Mucosa of rectum (tissue), 2 donors: ENCODE results near the gene CSRNP2.
A peak's percentile ranks its signal among the peaks of the same experiment; 100 is the strongest.

Experiments used
- H3K27ac ChIP-seq, 2 donors: one replicate each; pipeline ENCODE4 v1.7.0; 2013; ENCODE audit warnings: inconsistent platforms in 2 of 2, low read depth in 2 of 2, low read length in 2 of 2
- H3K27me3 ChIP-seq, 2 donors: one replicate each; pipeline ENCODE4 v1.7.0; 2013; ENCODE audit warnings: low read length in 2 of 2; ENCODE audit not compliant: control insufficient read depth in 2 of 2, insufficient read depth in 2 of 2
- H3K36me3 ChIP-seq, 2 donors: one replicate each; pipeline ENCODE4 v1.7.0; 2013; ENCODE audit warnings: low read length in 2 of 2; ENCODE audit not compliant: control insufficient read depth in 2 of 2, insufficient read depth in 2 of 2
- H3K4me1 ChIP-seq, 2 donors: one replicate each; pipeline ENCODE4 v1.7.0; 2013; ENCODE audit warnings: low read length in 2 of 2, mild to moderate bottlenecking in 1 of 2; ENCODE audit not compliant: control insufficient read depth in 2 of 2, insufficient read depth in 2 of 2
- H3K4me3 ChIP-seq, 2 donors: one replicate each; pipeline ENCODE4 v1.7.0; 2013; ENCODE audit warnings: low read length in 2 of 2
- H3K9ac ChIP-seq, 2 donors: one replicate each; pipeline ENCODE4 v1.7.0; 2013; ENCODE audit warnings: low read length in 2 of 2, low read depth in 1 of 2, mild to moderate bottlenecking in 1 of 2
- H3K9me3 ChIP-seq, 2 donors: one replicate each; pipeline ENCODE4 v1.7.0; 2013; ENCODE audit warnings: low read length in 2 of 2; ENCODE audit not compliant: control insufficient read depth in 2 of 2
- donor health status: healthy.
- donor health status: Normal muscosa, but diverticular disease.

CSRNP2 gene

DNA sequence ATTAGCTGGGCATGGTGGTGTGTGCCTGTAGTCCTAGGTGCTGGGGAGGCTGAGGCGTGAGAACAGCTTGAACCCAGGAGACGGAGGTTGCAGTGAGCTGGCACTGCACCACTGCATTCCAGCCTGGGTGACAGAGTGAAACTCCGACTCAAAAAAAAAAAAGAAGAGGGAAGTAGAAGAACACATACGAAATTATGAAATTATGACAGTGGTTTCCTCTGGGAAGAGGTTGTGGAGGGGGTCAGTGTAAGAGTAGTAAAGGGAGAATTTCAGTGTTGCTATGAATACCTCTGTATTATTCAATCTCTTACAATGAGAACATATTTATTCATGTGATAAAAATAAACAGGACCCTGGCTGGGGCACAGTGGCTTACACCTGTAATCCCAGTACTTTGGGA is 24.7 kb upstream of the CSRNP2 start:
- Histone ChIP-seq H3K36me3 (peaks cover 31 to 47% of the 10 kb centered on the region in 2 donors), H3K27me3 (no peaks in the 10 kb centered on the region), H3K9ac (no peak overlapping the region), H3K9me3 (no peaks in the 10 kb centered on the region), H3K4me1 (no peaks in the 10 kb centered on the region), H3K4me3 (no peak overlapping the region), H3K27ac (no peak overlapping the region)

DNA sequence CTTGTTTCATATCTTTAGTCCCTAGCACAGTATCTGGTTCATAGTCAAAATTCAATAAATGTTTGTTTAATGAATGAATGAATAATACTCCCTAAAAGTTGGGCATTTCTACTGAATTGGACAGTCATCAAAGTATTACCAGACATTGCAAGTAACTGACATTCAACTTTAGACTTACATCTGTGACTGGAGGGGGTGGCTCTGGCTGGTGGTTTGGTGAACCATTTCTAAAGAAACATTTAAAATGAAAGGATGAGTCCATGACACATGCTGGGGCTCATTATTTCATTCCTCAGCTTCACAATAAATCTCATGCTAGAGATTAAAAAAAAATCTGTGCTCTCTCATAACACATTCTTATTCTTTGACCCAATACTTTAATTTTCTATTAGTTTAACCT is 20.6 kb upstream of the CSRNP2 start:
- H3K9ac ChIP-seq: no peak overlapping the region
- no peaks in the 10 kb centered on the region for H3K9me3 ChIP-seq
- no peak overlapping the region for H3K27ac ChIP-seq
- H3K4me1 ChIP-seq: no peaks in the 10 kb centered on the region
- no peaks in the 10 kb centered on the region for H3K27me3 ChIP-seq
- peaks cover 53 to 55% of the 10 kb centered on the region in 2 donors for H3K36me3 ChIP-seq
- no peak overlapping the region for H3K4me3 ChIP-seq

DNA sequence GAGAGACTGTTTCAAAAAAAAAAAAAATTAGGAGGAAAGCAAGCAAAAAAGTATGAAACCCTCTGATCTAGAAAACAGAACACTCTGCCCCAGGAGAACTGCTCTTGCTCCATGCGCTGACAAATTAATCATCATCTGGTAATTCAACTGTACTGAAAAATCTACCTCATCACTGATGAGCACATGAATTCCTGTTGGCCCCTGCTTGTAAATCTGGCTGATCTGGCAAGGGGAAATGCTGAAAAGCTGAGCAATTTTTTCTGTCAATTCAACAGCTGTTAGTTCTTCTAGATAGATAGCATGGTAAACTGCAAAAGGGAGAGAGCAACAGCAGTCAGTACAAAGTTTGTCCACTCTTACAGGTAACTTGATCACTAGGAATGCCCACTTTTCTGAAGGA is 15.2 kb upstream of the CSRNP2 start:
- Histone ChIP-seq H3K27me3 (no peaks in the 10 kb centered on the region), H3K9ac (no peak overlapping the region), H3K9me3 (no peaks in the 10 kb centered on the region), H3K4me1 (no peaks in the 10 kb centered on the region), H3K27ac (no peak overlapping the region), H3K36me3 (peaks cover 60 to 66% of the 10 kb centered on the region in 2 donors), H3K4me3 (no peak overlapping the region)

DNA sequence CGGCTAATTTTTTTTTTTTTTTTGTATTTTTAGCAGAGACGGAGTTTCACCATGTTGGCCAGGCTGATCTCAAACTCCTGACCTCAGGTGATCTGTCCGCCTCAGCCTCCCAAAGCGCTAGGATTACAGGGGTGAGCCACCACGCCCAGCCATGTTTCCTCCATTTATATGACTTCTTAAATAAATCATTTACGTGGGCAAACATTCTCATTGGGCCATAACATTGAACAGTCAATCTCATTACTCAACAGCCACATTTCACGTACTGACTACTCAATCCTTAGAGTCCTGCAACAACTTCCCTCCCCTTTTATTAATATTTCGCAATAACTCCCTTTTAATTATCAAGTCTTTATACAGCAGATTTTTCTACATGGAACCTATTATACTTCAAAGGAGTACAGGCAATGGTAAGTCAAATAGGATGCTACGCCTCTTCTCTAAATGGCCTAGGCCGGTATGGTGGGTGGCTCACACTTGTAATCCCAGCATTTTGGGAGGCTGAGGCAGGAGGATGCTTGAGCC is 7.4 kb upstream of the CSRNP2 start:
- Histone ChIP-seq H3K36me3 (peaks cover 12 to 21% of the 10 kb centered on the region in 2 donors), H3K4me1 (peaks cover 0 to 4% of the 10 kb centered on the region in 2 donors), H3K9ac (no peak overlapping the region), H3K27ac (no peak overlapping the region), H3K4me3 (no peak overlapping the region), H3K27me3 (no peaks in the 10 kb centered on the region), H3K9me3 (no peaks in the 10 kb centered on the region)

GRCh38 chr12:51087818-51088217 is 4.4 kb upstream of the CSRNP2 start:
- Histone ChIP-seq H3K4me1 (peaks cover 0 to 6% of the 10 kb centered on the region in 2 donors), H3K9me3 (no peaks in the 10 kb centered on the region), H3K9ac (no peak overlapping the region), H3K36me3 (no peaks in the 10 kb centered on the region), H3K4me3 (no peak overlapping the region), H3K27ac (no peak overlapping the region), H3K27me3 (no peaks in the 10 kb centered on the region)

DNA sequence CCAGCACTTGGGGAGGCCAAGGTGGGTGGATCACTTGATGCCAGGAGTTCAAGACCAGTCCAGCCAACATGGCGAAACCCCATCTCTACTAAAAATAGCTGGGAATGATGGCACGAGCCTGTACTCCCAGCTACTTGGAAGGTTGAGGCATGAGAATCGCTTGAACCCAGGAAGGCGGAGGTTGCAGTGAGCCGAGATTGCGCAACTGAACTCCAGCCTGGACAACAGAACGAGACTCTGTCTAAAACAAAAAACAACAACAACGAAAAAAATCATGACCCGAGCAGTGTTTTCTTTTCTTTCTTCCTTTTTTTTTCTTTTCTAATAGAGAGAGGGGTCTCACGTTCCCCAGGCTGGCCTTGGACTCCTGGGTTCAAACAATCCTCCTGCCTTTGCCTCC is 3.5 kb upstream of the CSRNP2 start:
- H3K27me3 ChIP-seq: no peaks in the 10 kb centered on the region
- H3K36me3 ChIP-seq: no peaks in the 10 kb centered on the region
- H3K4me1 ChIP-seq: peaks cover 4 to 13% of the 10 kb centered on the region in 2 donors
- no peak overlapping the region for H3K27ac ChIP-seq
- no peak overlapping the region for H3K9ac ChIP-seq
- no peaks in the 10 kb centered on the region for H3K9me3 ChIP-seq
- no peak overlapping the region for H3K4me3 ChIP-seq

DNA sequence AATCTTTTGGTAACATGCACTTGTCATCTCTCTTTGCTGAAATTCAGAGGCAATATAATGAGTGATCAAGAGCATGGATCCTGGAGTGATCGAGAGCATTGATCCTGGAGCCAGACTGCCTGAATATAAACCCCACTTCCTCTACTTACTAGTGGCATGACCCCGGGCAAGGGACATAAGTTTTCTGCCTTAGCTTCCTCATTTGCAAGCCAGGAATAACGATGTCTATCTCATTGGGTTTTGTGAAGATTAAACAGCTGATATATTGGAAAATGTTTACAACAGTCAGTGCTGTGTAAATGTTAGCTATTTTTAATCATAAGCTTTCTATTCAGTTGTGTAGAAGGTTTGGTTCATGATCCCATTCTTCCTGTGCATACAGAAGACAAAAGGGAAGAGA is 2.4 kb upstream of the CSRNP2 start:
- Histone ChIP-seq H3K9me3 (no peaks in the 10 kb centered on the region), H3K9ac (no peak overlapping the region), H3K27me3 (no peaks in the 10 kb centered on the region), H3K36me3 (no peaks in the 10 kb centered on the region), H3K27ac (no peak overlapping the region), H3K4me1 (peaks cover 4 to 15% of the 10 kb centered on the region in 2 donors), H3K4me3 (no peak overlapping the region)

DNA sequence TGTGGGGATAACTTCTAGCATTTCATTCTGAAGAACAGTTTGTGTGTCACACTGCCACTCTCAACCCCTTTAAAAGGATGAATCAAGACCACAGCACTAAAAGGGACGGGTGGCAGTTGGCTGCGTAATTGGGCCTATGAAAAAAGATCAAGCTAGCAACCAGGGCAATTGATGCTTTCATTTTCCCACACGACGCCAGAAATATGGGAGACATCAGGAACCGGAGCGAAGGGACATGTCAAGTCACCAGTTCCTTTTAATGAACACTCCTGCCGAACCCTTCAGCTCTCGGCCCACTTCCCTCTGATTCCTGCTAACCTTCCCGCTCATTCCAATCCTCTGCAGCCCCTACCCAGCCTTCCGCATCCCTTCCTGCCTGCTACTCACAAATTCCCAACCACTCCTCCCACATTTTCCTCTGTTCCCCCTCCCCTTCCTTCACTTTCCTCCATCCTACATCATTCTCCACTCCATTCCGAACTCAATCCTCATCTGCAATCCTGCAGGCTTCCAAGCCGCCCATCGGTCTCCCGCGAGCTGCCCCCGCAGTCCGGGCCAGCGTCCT is 753 bp downstream of the CSRNP2 start:
- H3K27me3 ChIP-seq: no peaks in the 10 kb centered on the region
- peaks cover 4 to 15% of the 10 kb centered on the region in 2 donors for H3K4me1 ChIP-seq
- peak overlapping the region; percentile 88 to 90 for H3K4me3 ChIP-seq
- peak overlapping the region; percentile 77 to 89 for H3K9ac ChIP-seq
- no peaks in the 10 kb centered on the region for H3K36me3 ChIP-seq
- H3K9me3 ChIP-seq: no peaks in the 10 kb centered on the region
- H3K27ac ChIP-seq: peak overlapping the region; percentile 84 to 85

GRCh38 chr12:51081421-51081820 is 2.0 kb downstream of the CSRNP2 start:
- Histone ChIP-seq H3K27ac (no peak overlapping the region), H3K9ac (no peak overlapping the region), H3K4me3 (no peak overlapping the region), H3K9me3 (no peaks in the 10 kb centered on the region), H3K27me3 (no peaks in the 10 kb centered on the region), H3K36me3 (no peaks in the 10 kb centered on the region), H3K4me1 (peaks cover 4 to 15% of the 10 kb centered on the region in 2 donors)

GRCh38 chr12:51080136-51080535 is 3.3 kb downstream of the CSRNP2 start:
- H3K27me3 ChIP-seq: no peaks in the 10 kb centered on the region
- H3K36me3 ChIP-seq: peaks cover 0 to 2% of the 10 kb centered on the region in 2 donors
- H3K9me3 ChIP-seq: no peaks in the 10 kb centered on the region
- peaks cover 4 to 15% of the 10 kb centered on the region in 2 donors for H3K4me1 ChIP-seq
- H3K4me3 ChIP-seq: no peak overlapping the region
- no peak overlapping the region for H3K9ac ChIP-seq
- H3K27ac ChIP-seq: no peak overlapping the region
